HG03025 (cell line): ENCODE data around the gene PSMB4.
"Not testable (repeated sequence)": the region's sequence is repeated elsewhere in the genome, so short reads cannot be mapped to it uniquely, and the experiment has no call there.

ENCODE experiments used
- ATAC-seq: cut with Tn5 transposase; IDR thresholded peaks from one replicate; pipeline ENCODE4 v1.9.1; 2021; ENCODE audit warnings: mild to moderate bottlenecking, moderate library complexity; ENCODE audit not compliant: unreplicated experiment, low FRiP score

PSMB4 gene

GRCh38 chr1:151436985-151437384, 37.6 kb downstream of the PSMB4 start:
- no peak for ATAC-seq

DNA sequence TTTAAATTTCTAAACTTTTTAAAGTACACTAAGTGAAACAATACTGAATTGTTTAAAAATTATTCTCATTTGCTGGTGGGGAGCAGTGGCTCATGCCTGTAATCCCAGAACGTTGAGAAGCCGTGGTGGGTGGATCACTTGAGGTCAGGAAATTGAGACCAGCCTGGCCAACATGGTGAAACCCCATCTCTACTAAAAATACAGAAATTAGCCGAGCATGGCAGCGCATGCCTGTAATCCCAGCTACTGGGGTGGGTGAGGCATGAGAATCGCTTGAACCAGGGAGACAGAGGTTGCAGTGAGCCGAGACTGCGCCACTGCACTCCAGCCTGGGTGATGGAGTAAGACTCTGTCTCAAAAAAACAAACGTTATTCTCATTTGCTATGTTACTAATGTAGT, 38.0 kb downstream of the PSMB4 start:
- not testable (repeated sequence) for ATAC-seq

- no peak for ATAC-seq
Measured at GRCh38 chr1:151443846-151444782, 44.7 kb downstream of the PSMB4 start.

- no peak for ATAC-seq
Measured at GRCh38 chr1:151444783-151445177, 45.4 kb downstream of the PSMB4 start.

- ATAC-seq = no peak
Measured at GRCh38 chr1:151447696-151448095, 48.3 kb downstream of the PSMB4 start.
